Mucosa of stomach (tissue), 1 donor: ENCODE data around the gene RASAL2.
"Not testable (repeated sequence)": the region's sequence is repeated elsewhere in the genome, so short reads cannot be mapped to it uniquely, and the experiment has no call there.

ENCODE experiments used
- H3K27me3 ChIP-seq: one replicate; pipeline ENCODE4 v1.7.0; 2013; ENCODE audit warnings: mild to moderate bottlenecking, low read length; ENCODE audit not compliant: control insufficient read depth, insufficient read depth
- H3K36me3 ChIP-seq: one replicate; pipeline ENCODE4 v1.7.0; 2013; ENCODE audit warnings: low read length; ENCODE audit not compliant: control insufficient read depth, insufficient read depth
- H3K4me1 ChIP-seq: one replicate; pipeline ENCODE4 v1.7.0; 2013; ENCODE audit warnings: mild to moderate bottlenecking, low read length; ENCODE audit not compliant: control insufficient read depth, insufficient read depth
- H3K4me3 ChIP-seq: one replicate; pipeline ENCODE4 v1.7.0; 2013; ENCODE audit warnings: low read length
- H3K9ac ChIP-seq: one replicate; pipeline ENCODE4 v1.7.0; 2013; ENCODE audit warnings: mild to moderate bottlenecking, low read length, moderate library complexity
- H3K9me3 ChIP-seq: one replicate; pipeline ENCODE4 v1.7.0; 2013; ENCODE audit warnings: mild to moderate bottlenecking, low read length, moderate library complexity; ENCODE audit not compliant: control insufficient read depth
- donor health status: Pancreatic carcinoma.

The RASAL2 gene

GRCh38 chr1:178189814-178190213, 95.9 kb downstream of the RASAL2 start:
- no peaks in the 10 kb centered on the region for H3K27me3 ChIP-seq
- H3K4me3 ChIP-seq, result no peak overlapping the region
- no peak overlapping the region for H3K9ac ChIP-seq
- H3K36me3 ChIP-seq, result no peaks in the 10 kb centered on the region
- H3K4me1 ChIP-seq, result peaks cover 5% of the 10 kb centered on the region
- no peaks in the 10 kb centered on the region for H3K9me3 ChIP-seq

GRCh38 chr1:178190881-178191280, 97.0 kb downstream of the RASAL2 start:
- Histone ChIP-seq H3K27me3 (no peaks in the 10 kb centered on the region), H3K9ac (no peak overlapping the region), H3K4me1 (peaks cover 5% of the 10 kb centered on the region), H3K4me3 (no peak overlapping the region), H3K9me3 (no peaks in the 10 kb centered on the region), H3K36me3 (no peaks in the 10 kb centered on the region)

- no peaks in the 10 kb centered on the region for H3K36me3 ChIP-seq
- no peak overlapping the region for H3K9ac ChIP-seq
- H3K9me3 ChIP-seq, result no peaks in the 10 kb centered on the region
- no peaks in the 10 kb centered on the region for H3K27me3 ChIP-seq
- no peak overlapping the region for H3K4me3 ChIP-seq
- peaks cover 5% of the 10 kb centered on the region for H3K4me1 ChIP-seq
Observed at GRCh38 chr1:178192686-178193085, 98.8 kb downstream of the RASAL2 start.

GRCh38 chr1:178196631-178197030, 102.7 kb downstream of the RASAL2 start:
- no peaks in the 10 kb centered on the region for H3K27me3 ChIP-seq
- H3K4me1 ChIP-seq, result peaks cover 5% of the 10 kb centered on the region
- no peaks in the 10 kb centered on the region for H3K36me3 ChIP-seq
- no peak overlapping the region for H3K9ac ChIP-seq
- no peaks in the 10 kb centered on the region for H3K9me3 ChIP-seq
- no peak overlapping the region for H3K4me3 ChIP-seq

GRCh38 chr1:178202095-178202494, 108.2 kb downstream of the RASAL2 start:
- H3K4me1 ChIP-seq, H3K36me3 ChIP-seq, H3K27me3 ChIP-seq, H3K9me3 ChIP-seq, H3K4me3 ChIP-seq, H3K9ac ChIP-seq: not testable (repeated sequence)

- not testable (repeated sequence) for H3K4me3 ChIP-seq, H3K27me3 ChIP-seq, H3K4me1 ChIP-seq, H3K9me3 ChIP-seq, H3K36me3 ChIP-seq, H3K9ac ChIP-seq
Observed at GRCh38 chr1:178202546-178202945, 108.6 kb downstream of the RASAL2 start.

- H3K9ac ChIP-seq, H3K27me3 ChIP-seq, H3K4me3 ChIP-seq, H3K36me3 ChIP-seq, H3K9me3 ChIP-seq, H3K4me1 ChIP-seq: not testable (repeated sequence)
Observed at GRCh38 chr1:178208269-178208856, 114.5 kb downstream of the RASAL2 start.

GRCh38 chr1:178209935-178210334, 116.0 kb downstream of the RASAL2 start:
- H3K9me3 ChIP-seq, result no peaks in the 10 kb centered on the region
- H3K27me3 ChIP-seq, result no peaks in the 10 kb centered on the region
- H3K4me1 ChIP-seq, result no peaks in the 10 kb centered on the region

GRCh38 chr1:178218550-178218949, 124.6 kb downstream of the RASAL2 start:
- no peaks in the 10 kb centered on the region for H3K27me3 ChIP-seq
- H3K9ac ChIP-seq, result no peak overlapping the region
- H3K36me3 ChIP-seq, result no peaks in the 10 kb centered on the region
- no peak overlapping the region for H3K4me3 ChIP-seq
- H3K9me3 ChIP-seq, result no peaks in the 10 kb centered on the region
- no peaks in the 10 kb centered on the region for H3K4me1 ChIP-seq

More at GRCh38 chr1:178209935-178210334, 116.0 kb downstream of the RASAL2 start:
- Histone ChIP-seq H3K9ac (no peak overlapping the region), H3K36me3 (no peaks in the 10 kb centered on the region), H3K4me3 (no peak overlapping the region)

GRCh38 chr1:178220094-178220493, 126.2 kb downstream of the RASAL2 start:
- Histone ChIP-seq H3K4me3 (no peak overlapping the region), H3K36me3 (no peaks in the 10 kb centered on the region)

GRCh38 chr1:178223289-178223688, 129.4 kb downstream of the RASAL2 start:
- no peaks in the 10 kb centered on the region for H3K9me3 ChIP-seq
- no peaks in the 10 kb centered on the region for H3K4me1 ChIP-seq
- no peaks in the 10 kb centered on the region for H3K36me3 ChIP-seq
- H3K9ac ChIP-seq, result no peak overlapping the region
- no peak overlapping the region for H3K4me3 ChIP-seq
- H3K27me3 ChIP-seq, result no peaks in the 10 kb centered on the region

More at GRCh38 chr1:178220094-178220493, 126.2 kb downstream of the RASAL2 start:
- Histone ChIP-seq H3K27me3 (no peaks in the 10 kb centered on the region), H3K9me3 (no peaks in the 10 kb centered on the region), H3K9ac (no peak overlapping the region), H3K4me1 (no peaks in the 10 kb centered on the region)

- H3K4me1 ChIP-seq, result no peaks in the 10 kb centered on the region
- no peak overlapping the region for H3K4me3 ChIP-seq
- H3K27me3 ChIP-seq, result no peaks in the 10 kb centered on the region
- H3K36me3 ChIP-seq, result no peaks in the 10 kb centered on the region
- H3K9ac ChIP-seq, result no peak overlapping the region
- H3K9me3 ChIP-seq, result no peaks in the 10 kb centered on the region
Observed at GRCh38 chr1:178224358-178224757, 130.5 kb downstream of the RASAL2 start.

GRCh38 chr1:178230881-178231409, 137.0 kb downstream of the RASAL2 start:
- Histone ChIP-seq H3K9ac (no peak overlapping the region), H3K4me3 (no peak overlapping the region), H3K27me3 (no peaks in the 10 kb centered on the region), H3K4me1 (no peaks in the 10 kb centered on the region), H3K36me3 (no peaks in the 10 kb centered on the region), H3K9me3 (no peaks in the 10 kb centered on the region)
